ENCODE data around the gene GNAI1.

Gene GNAI1

DNA sequence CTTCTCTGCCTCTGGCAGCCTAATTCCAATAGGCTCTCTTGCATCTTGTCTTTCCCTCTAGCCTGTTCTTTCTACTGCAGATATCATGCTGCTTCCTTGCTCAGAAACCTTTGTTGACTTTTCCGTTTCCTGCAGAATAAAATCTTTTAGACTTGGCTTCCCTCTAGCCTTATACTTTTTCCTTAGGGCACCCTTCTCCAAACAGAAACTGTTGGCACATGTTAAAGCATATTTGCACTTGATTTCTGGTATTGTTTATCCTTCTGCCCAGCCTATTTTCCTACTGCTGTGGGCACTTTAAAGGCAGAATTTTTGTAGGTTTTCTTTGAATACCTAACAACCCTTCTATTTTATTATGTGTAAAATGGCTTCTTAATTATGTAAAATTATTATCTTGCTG is 4.6 kb downstream of the GNAI1 start:
- Histone ChIP-seq H3K36me3 (0 out of 2 replicates have a peak, but pooled peaks cover 5% of the 10 kb centered on the region), H3K9me3 (ENCODE audit: severe bottlenecking) (no peaks in the 10 kb centered on the region), H3K27ac (no peak overlapping the region), H3K27me3 (ENCODE audit: insufficient read depth, low read depth, severe bottlenecking) (no peaks in the 10 kb centered on the region), H3K4me3 (ENCODE audit: low read depth, low read length) (no peak overlapping the region)
- TF ChIP-seq, protein P1, sequence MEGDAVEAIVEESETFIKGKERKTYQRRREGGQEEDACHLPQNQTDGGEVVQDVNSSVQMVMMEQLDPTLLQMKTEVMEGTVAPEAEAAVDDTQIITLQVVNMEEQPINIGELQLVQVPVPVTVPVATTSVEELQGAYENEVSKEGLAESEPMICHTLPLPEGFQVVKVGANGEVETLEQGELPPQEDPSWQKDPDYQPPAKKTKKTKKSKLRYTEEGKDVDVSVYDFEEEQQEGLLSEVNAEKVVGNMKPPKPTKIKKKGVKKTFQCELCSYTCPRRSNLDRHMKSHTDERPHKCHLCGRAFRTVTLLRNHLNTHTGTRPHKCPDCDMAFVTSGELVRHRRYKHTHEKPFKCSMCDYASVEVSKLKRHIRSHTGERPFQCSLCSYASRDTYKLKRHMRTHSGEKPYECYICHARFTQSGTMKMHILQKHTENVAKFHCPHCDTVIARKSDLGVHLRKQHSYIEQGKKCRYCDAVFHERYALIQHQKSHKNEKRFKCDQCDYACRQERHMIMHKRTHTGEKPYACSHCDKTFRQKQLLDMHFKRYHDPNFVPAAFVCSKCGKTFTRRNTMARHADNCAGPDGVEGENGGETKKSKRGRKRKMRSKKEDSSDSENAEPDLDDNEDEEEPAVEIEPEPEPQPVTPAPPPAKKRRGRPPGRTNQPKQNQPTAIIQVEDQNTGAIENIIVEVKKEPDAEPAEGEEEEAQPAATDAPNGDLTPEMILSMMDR (IDR thresholded peaks at IDR 0.05; ENCODE audit: low read depth, low read length) = no peak
- DNase-seq = no peak

DNA sequence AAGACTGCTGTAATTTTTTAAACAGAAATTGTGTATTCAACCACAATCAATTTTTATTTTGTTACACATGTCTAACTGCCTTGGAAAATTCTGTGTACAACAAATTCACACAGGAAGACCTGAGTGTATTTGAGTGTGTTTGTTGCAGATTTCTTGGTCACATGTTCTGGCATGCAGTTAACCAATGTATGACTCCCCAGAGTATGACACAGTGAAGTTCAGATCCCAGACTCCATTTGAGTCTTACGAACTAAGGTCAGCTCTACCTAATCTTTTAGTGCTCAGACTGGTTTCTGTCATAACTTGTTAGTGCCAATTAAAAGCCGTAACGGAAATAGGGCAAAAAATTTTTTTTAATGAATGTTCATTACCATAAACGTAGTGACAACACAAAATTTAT is 5.8 kb downstream of the GNAI1 start:
- no peaks in the 10 kb centered on the region for H3K36me3 ChIP-seq
- TF ChIP-seq, protein P1 (IDR thresholded peaks at IDR 0.05; ENCODE audit: low read depth, low read length) = no peak
- H3K9me3 ChIP-seq (ENCODE audit: severe bottlenecking) = no peaks in the 10 kb centered on the region
- H3K27me3 ChIP-seq (ENCODE audit: insufficient read depth, low read depth, severe bottlenecking) = no peaks in the 10 kb centered on the region
- no peak overlapping the region for H3K4me3 ChIP-seq (ENCODE audit: low read depth, low read length)
- no peak for DNase-seq
- no peak overlapping the region for H3K27ac ChIP-seq

DNA sequence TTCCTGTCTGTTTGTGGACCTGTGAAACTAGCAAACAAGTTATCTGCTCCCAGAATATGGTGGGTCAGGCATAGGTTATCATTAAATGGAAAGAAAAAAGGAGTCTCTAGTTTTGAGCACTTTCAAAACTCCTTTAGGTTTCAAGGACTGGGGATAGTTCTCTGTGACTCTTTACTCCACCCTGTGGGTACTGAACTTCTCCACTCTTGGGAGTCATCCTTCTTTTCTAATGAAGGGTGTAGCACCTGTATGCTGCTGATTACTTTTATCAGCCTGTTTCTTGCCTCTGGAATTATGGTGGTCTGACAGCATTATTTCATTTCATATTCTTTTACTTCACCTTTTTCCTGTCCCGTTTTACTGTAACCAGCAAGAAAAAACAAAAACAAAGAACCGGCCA is 6.7 kb downstream of the GNAI1 start:
- no peaks in the 10 kb centered on the region for H3K27me3 ChIP-seq (ENCODE audit: insufficient read depth, low read depth, severe bottlenecking)
- no peaks in the 10 kb centered on the region for H3K9me3 ChIP-seq (ENCODE audit: severe bottlenecking)
- H3K27ac ChIP-seq = no peak overlapping the region
- TF ChIP-seq, protein P1 (IDR thresholded peaks at IDR 0.05; ENCODE audit: low read depth, low read length) = no peak
- H3K4me3 ChIP-seq (ENCODE audit: low read depth, low read length) = no peak overlapping the region
- H3K36me3 ChIP-seq = no peaks in the 10 kb centered on the region
- DNase-seq = no peak

DNA sequence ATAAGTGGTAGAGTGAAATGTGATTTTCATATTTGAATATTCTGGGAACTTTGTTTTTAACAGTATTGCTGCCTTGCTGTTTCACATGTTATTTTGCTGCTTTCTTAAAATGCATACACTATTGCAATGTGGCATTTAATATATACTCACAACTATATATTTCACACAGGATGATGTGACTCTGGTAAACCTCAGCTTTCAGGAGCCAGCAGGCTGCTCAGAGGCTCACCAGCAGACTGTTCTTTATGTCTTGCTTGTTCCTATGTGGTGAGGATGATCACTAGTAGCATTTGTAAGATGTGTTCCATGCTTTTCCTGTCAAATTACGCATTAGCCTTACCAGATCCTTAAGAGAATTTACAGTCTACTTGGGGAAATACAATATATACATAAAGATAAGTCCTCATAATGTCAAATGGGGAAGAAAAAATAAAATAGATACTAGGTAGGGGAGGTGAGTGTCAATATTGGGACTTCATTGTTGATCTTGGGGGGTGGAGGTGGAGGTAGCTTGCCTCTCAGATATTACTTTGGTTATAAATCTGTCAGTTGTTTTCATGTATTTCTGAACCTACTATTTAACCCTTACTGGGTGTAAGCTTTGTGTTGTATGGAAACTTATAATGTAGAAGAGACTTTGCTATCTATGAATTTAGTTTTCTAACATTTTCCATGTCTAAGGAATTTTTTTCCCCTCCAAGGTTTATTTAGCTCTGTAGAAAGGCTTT is 8.4 kb downstream of the GNAI1 start:
- no peaks in the 10 kb centered on the region for H3K9me3 ChIP-seq (ENCODE audit: severe bottlenecking)
- H3K4me3 ChIP-seq (ENCODE audit: low read depth, low read length) = no peak overlapping the region
- TF ChIP-seq, protein P1 (IDR thresholded peaks at IDR 0.05; ENCODE audit: low read depth, low read length) = no peak
- H3K27ac ChIP-seq = no peak overlapping the region
- no peaks in the 10 kb centered on the region for H3K27me3 ChIP-seq (ENCODE audit: insufficient read depth, low read depth, severe bottlenecking)
- DNase-seq = no peak
- H3K36me3 ChIP-seq = no peaks in the 10 kb centered on the region

DNA sequence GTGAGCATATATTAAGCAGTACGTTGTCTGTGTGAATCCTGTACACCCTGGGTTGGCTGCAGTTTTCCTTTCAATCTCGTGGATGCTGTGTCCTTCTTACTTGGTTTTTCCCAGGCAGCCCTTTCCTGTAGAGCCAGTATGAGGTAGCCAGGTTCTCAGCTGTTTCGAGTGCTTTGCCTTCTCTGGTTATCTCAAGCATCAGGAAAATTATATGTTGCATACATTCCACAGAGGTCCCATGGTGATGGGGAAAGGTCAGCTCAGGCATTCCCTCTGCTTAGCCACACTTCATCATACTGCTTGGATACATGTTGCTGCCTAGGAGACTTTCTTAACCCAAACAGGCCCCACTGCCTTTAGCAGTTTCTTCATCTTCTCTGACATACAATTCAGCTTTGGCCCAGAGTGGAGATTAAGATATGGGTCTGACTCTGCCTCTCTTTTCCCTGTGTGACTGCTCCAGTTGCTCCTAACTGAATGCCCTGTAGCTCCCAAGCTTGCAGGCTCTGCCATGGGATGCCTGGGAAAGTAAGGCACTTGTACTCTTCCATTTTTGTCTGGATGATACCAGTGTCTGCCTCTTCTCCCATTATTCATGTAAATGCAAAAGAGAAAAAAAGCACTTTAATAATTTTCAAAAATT is 11.3 kb downstream of the GNAI1 start:
- Histone ChIP-seq H3K9me3 (ENCODE audit: severe bottlenecking) (no peaks in the 10 kb centered on the region), H3K36me3 (no peaks in the 10 kb centered on the region), H3K4me3 (ENCODE audit: low read depth, low read length) (no peak overlapping the region), H3K27ac (no peak overlapping the region), H3K27me3 (ENCODE audit: insufficient read depth, low read depth, severe bottlenecking) (no peaks in the 10 kb centered on the region)
- TF ChIP-seq, protein P1 (IDR thresholded peaks at IDR 0.05; ENCODE audit: low read depth, low read length) = no peak
- no peak for DNase-seq

All from WERI-Rb-1 (cell line).